T-helper 1 cell treated with Interleukin-12 subunit alpha and Interleukin-12 subunit beta and Interleukin-4 antibody, amounts not matched to agents 30 μg/mL and 1 μg/mL, for 36 hours (primary cell): ENCODE measurements around the gene GNA15.
"Not testable (repeated sequence)": the region's sequence is repeated elsewhere in the genome, so short reads cannot be mapped to it uniquely, and the experiment has no call there.

Experiments used
- H3K27ac Mint-ChIP-seq: one replicate; pipeline ENCODE4 v1.8.0; 2021; ENCODE audit warnings: mild to moderate bottlenecking, mixed read lengths
- H3K27me3 Mint-ChIP-seq: one replicate; pipeline ENCODE4 v1.8.0; 2021; ENCODE audit warnings: low read depth, mixed read lengths
- H3K36me3 Mint-ChIP-seq: one replicate; pipeline ENCODE4 v1.8.0; 2021; ENCODE audit warnings: low read depth, mixed read lengths
- H3K4me1 Mint-ChIP-seq: one replicate; pipeline ENCODE4 v1.8.0; 2021; ENCODE audit warnings: low read depth, mixed read lengths
- H3K4me3 Mint-ChIP-seq: one replicate; pipeline ENCODE4 v1.8.0; 2021; ENCODE audit warnings: mild to moderate bottlenecking, moderate library complexity, mixed read lengths
- H3K9me3 Mint-ChIP-seq: one replicate; pipeline ENCODE4 v1.8.0; 2021; ENCODE audit warnings: mixed read lengths

The GNA15 gene

DNA sequence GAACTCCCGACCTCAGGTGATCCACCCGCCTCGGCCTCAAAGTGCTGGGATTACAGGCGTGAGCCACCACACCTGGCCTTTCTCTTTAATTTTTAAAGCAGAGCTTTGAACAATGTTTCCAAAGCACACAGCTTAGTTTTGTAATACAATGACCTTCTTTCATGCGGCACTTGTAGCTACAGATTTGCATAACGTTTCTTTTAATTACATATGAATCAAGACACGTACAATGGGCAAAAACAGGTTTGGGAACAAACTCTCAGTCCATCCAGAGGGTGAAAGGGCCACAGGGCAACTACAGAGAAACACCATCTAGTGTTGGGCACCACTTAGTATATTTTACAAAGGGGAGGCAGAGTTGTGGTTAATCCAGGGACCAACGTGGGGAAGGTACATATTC lies 23.7 kb downstream of the GNA15 start:
- Mint-ChIP-seq H3K9me3 (peaks cover 8% of the 10 kb centered on the region), H3K36me3 (peaks cover 64% of the 10 kb centered on the region), H3K27me3 (no peaks in the 10 kb centered on the region), H3K4me3 (no peak overlapping the region), H3K27ac (no peak overlapping the region), H3K4me1 (peaks cover 51% of the 10 kb centered on the region)

DNA sequence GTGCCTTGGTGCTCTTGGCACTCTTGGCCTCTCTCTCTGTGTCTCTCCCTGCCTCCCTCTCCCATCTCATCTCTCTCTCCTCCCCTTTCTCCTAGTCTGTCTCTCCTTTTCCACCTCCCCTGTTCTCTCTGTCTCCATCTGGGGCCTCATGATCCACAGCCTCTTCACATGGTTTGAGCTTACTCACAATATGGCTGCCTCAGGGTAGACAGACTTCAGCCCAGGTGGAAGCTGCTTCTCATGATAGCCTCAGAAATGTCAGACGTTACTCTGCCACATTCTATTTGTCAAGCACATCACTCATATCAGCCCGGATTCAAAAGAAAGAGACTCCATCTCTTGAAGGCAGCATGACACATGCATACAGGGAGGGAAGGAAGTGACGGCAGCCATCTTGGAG lies 24.4 kb downstream of the GNA15 start:
- peaks cover 52% of the 10 kb centered on the region for H3K4me1 Mint-ChIP-seq
- peak overlapping the region; percentile 5 for H3K4me3 Mint-ChIP-seq
- no peaks in the 10 kb centered on the region for H3K27me3 Mint-ChIP-seq
- peaks cover 8% of the 10 kb centered on the region for H3K9me3 Mint-ChIP-seq
- peaks cover 67% of the 10 kb centered on the region for H3K36me3 Mint-ChIP-seq
- peak overlapping the region; percentile 65 for H3K27ac Mint-ChIP-seq

DNA sequence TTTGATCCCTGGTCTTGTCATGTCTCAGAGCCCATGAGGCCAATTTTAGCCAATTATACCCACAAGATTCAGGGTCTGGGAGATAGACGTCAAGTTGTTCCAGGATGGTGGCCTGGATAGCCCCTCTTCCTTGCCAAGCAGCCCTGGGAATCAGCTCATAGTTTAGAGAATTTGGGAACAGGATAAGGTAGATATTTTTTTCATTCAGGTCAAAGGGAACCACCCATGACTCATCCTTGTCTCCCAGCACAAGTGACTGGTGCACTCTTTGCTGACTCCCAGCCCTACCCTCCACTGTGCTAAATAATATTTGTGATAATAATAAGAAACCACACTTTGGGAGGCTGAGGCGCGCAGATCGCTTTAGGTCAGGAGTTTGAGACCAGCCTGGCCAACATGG lies 25.6 kb downstream of the GNA15 start:
- Mint-ChIP-seq H3K27ac (peak overlapping the region; percentile 55), H3K27me3 (no peaks in the 10 kb centered on the region), H3K4me3 (no peak overlapping the region), H3K4me1 (peaks cover 49% of the 10 kb centered on the region), H3K9me3 (peaks cover 14% of the 10 kb centered on the region), H3K36me3 (peaks cover 77% of the 10 kb centered on the region)

DNA sequence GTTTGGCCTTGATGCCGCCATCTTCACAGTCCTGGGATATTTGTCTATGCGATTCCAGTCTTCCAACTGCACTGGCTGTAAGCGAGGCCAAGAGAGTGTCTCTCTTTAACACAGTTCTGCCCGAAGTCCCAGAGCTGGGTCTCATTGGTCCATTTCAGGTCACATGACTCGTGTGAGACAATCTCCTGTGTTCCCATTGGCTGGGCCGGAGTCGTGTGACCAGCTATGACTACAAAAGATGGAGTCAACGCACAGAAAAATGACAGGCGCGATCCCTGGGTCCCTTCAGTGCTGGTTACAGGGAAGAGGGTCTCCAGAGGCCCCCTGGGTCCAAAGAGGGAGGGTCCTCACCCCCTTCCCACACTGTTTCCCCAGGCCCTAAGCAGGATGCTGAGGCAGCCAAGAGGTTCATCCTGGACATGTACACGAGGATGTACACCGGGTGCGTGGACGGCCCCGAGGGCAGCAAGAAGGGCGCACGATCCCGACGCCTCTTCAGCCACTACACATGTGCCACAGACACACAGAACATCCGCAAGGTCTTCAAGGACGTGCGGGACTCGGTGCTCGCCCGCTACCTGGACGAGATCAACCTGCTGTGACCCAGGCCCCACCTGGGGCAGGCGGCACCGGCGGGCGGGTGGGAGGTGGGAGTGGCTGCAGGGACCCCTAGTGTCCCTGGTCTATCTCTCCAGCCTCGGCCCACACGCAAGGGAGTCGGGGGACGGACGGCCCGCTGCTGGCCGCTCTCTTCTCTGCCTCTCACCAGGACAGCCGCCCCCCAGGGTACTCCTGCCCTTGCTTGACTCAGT lies 26.8 kb downstream of the GNA15 start:
- Mint-ChIP-seq H3K36me3 (peaks cover 74% of the 10 kb centered on the region), H3K4me1 (peaks cover 45% of the 10 kb centered on the region), H3K27ac (peak overlapping the region; percentile 68), H3K9me3 (peaks cover 13% of the 10 kb centered on the region), H3K27me3 (no peaks in the 10 kb centered on the region), H3K4me3 (no peak overlapping the region)

DNA sequence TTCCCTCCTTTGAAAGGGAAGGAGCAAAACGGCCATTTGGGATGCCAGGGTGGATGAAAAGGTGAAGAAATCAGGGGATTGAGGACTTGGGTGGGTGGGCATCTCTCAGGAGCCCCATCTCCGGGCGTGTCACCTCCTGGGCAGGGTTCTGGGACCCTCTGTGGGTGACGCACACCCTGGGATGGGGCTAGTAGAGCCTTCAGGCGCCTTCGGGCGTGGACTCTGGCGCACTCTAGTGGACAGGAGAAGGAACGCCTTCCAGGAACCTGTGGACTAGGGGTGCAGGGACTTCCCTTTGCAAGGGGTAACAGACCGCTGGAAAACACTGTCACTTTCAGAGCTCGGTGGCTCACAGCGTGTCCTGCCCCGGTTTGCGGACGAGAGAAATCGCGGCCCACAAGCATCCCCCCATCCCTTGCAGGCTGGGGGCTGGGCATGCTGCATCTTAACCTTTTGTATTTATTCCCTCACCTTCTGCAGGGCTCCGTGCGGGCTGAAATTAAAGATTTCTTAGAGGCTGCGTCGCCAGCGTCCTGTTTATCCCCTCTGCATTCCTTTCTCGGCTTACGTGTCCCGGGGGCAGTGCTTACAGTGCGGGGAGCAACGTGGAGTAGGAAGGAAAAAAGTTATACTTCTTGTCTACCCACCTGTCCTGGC lies 27.5 kb downstream of the GNA15 start:
- Mint-ChIP-seq H3K9me3 (peaks cover 11% of the 10 kb centered on the region), H3K27ac (peak overlapping the region; percentile 68), H3K36me3 (peaks cover 69% of the 10 kb centered on the region), H3K27me3 (no peaks in the 10 kb centered on the region), H3K4me3 (peak overlapping the region; percentile 26), H3K4me1 (peaks cover 44% of the 10 kb centered on the region)

DNA sequence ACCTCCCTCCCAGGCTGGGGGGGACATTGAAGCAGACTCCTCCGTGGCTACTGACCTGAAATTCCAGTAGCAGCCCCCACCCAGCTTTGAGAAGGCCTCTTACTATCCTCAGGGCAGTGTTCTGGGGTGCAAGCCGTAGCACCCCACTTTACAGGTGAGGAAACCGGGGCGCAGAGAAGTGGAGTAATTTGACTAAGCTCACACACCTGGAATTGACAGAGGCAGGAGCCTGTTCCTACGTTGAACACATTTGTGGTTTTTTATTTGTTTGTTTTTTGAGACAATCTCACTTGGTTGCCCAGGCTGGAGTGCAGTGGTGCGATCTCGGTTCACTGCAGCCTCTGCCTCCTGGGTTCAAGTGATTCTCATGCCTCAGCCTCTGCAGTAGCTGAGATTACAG lies 28.1 kb downstream of the GNA15 start:
- Mint-ChIP-seq H3K36me3 (peaks cover 63% of the 10 kb centered on the region), H3K4me3 (no peak overlapping the region), H3K4me1 (peaks cover 40% of the 10 kb centered on the region), H3K27me3 (no peaks in the 10 kb centered on the region), H3K27ac (no peak overlapping the region), H3K9me3 (peaks cover 11% of the 10 kb centered on the region)

DNA sequence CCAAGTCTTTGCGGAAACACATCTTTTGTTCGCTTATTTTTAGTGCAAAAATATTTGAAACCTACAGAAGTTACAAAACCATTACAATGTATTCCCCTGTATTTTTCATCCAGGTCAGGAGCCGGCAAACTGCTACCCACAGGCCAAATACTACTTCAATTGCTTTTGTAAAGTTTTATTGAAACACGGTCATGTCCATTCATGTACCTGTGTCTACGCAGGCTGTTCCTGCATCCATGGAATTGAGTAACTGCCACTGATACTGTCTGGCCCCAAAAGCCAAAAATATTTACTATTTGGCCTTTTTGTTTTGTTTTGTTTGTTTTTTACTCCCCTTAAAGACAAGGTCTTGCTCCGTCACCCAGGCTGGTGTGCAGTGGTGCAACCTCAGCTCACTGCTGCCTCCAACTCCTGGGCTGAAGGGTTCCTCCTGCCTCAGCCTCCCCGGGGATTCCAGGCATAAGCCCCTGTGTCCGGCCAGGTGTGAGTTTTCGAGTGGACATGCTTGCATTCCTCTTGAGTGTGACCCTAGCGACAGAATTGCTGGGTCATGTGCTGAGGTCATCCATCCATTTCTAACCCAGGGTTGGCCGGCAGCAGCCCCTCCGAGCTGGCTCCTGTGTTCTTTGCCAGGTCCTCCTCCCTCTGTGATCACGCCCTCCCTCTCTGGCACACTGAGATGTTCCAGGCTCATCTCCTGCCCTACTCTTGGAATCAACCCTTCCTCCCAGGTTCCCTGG lies 31.9 kb downstream of the GNA15 start:
- Mint-ChIP-seq H3K27me3 (no peaks in the 10 kb centered on the region), H3K36me3 (peaks cover 41% of the 10 kb centered on the region), H3K9me3 (peaks cover 6% of the 10 kb centered on the region), H3K4me3 (no peak overlapping the region), H3K27ac (no peak overlapping the region), H3K4me1 (peaks cover 27% of the 10 kb centered on the region)

DNA sequence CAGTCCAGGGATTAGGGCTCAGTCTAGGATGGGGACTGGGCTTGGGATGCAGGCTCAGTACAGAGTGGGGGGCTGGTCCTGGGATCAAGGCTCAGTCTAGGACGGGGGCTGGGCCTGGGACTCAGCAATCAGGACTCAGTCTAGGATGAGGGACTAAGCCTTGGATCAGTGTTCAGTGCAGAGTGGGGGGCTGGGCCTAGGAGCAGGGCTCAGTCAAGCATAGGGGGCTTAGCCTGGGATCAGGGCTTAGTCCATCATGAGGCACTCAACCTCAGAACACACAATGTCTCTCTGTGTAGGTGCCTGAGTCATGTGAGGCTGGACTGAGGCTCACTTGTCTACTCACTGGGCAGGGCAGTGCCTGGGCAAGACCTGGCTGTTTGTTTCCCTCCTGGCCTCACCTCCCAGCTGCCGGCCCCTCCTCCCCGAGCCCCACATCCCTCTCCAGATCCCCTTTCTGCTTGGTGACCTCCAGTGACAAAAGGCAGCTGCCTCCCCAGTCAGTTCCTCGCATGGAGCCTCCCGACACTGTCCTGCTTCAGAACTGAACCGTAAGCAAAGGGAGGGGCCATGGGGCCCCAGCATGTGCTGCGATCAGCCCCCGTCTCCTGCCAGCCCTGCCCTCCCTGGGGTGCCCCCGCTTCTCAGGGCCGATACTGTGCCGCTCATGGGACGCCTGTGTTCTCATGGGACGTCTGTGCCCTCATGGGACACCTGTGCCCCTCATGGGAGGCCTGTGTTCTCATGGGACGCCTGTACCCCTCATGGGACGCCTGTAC lies 36.2 kb downstream of the GNA15 start:
- Mint-ChIP-seq H3K36me3 (peaks cover 23% of the 10 kb centered on the region), H3K27ac (peak overlapping the region; percentile 36), H3K9me3 (no peaks in the 10 kb centered on the region), H3K27me3 (no peaks in the 10 kb centered on the region), H3K4me1 (peaks cover 22% of the 10 kb centered on the region), H3K4me3 (no peak overlapping the region)

DNA sequence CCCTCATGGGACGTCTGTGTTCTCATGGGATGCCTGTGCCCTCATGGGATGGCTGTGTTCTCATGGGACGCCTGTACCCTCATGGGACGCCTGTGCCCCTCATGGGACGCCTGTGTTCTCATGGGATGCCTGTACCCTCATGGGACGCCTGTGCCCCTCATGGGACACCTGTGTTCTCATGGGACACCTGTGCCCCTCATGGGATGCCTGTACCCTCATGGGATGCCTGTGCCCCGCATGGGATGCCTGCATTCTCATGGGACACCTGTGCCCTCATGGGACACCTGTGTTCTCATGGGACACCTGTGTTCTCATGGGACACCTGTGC lies 36.8 kb downstream of the GNA15 start:
- Mint-ChIP-seq H3K4me1 (peaks cover 25% of the 10 kb centered on the region), H3K36me3 (peaks cover 23% of the 10 kb centered on the region)
- not testable (repeated sequence) for H3K4me3 Mint-ChIP-seq, H3K27me3 Mint-ChIP-seq, H3K27ac Mint-ChIP-seq, H3K9me3 Mint-ChIP-seq

DNA sequence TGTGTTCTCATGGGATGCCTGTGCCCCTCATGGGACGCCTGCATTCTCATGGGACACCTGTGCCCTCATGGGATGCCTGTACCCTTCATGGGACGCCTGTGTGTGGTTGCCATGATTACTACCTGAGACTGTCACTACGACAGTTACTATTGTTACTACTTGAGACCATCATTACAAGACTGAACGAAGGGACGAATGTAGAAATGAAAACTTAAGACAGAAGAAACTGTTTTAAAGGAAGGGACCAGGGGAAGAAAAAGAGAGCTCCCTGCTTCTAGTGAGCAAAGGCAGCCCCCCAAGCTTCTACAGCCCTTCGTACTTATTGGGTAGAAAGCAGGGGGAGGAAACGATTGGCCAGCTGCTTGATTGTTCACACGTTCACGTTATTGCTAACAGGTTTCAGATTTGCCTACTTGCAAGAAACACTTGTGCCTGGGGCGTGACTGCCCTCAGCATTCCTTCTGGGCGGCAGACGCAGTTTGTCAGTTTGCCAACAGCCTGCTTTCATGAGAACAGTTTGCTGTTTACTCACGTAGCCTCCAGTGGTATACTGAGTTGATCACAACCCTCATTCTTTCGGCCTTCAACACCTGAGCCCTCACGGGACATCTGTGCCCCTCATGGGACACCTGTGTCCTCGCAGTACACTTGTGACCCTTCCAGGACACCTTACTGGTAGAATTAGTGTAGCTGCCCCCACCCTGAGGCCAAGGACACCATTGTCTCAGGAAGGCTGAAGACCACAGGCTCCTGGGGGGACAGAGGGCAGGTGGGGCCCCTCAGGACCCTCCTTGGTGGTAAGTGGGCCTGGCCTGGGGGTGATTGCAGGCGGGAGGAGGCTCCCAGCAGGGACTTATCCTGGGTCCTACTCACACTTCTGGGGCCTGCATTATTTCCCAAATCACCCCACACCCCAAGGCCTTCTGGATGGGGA lies 40.2 kb downstream of the GNA15 start:
- Mint-ChIP-seq H3K9me3 (no peaks in the 10 kb centered on the region), H3K27ac (peak overlapping the region; percentile 99), H3K4me1 (peaks cover 19% of the 10 kb centered on the region), H3K27me3 (no peaks in the 10 kb centered on the region), H3K36me3 (peaks cover 35% of the 10 kb centered on the region), H3K4me3 (peak overlapping the region; percentile 82)

DNA sequence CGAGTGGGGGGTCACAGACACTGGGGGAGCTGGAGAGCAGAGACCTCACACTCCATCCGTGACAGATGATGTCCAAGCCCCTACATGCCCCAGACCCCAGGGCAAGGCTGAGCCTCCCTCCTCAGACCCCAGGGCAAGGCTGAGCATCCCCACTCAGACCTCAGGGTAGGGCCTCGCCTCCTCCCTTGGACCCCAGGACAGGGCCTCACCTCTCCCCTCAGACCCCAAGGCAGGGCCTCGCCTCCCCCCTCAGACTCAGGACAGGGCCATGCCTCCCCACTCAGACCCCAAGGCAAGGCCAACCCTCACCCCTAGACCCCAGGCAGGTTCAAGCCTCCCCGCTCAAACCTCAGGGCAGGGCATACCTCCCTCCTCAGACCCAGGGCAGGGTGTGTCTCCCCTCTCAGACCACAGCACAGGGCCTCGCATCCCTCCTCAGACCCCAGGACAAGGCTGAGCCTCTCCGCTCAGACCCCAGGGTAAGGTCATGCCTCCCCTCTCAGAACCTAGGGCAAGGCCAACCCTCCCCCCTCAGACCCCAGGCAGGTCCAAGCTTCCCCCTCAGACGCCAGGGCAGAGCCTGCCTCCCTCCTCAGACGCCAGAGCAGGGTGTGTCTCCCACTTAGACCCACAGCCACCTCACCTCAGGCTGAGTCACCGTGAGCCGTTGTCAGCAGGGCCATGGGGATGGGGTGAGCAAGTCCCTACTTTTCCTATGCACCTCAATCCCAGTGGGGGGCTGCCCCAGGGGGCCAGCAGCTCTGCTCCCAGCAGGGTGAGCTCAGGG lies 41.1 kb downstream of the GNA15 start:
- H3K27me3 Mint-ChIP-seq, result no peaks in the 10 kb centered on the region
- H3K27ac Mint-ChIP-seq, result peak overlapping the region; percentile 99
- H3K9me3 Mint-ChIP-seq, result no peaks in the 10 kb centered on the region
- H3K4me1 Mint-ChIP-seq, result peaks cover 16% of the 10 kb centered on the region
- peak overlapping the region; percentile 82 for H3K4me3 Mint-ChIP-seq
- peaks cover 34% of the 10 kb centered on the region for H3K36me3 Mint-ChIP-seq

DNA sequence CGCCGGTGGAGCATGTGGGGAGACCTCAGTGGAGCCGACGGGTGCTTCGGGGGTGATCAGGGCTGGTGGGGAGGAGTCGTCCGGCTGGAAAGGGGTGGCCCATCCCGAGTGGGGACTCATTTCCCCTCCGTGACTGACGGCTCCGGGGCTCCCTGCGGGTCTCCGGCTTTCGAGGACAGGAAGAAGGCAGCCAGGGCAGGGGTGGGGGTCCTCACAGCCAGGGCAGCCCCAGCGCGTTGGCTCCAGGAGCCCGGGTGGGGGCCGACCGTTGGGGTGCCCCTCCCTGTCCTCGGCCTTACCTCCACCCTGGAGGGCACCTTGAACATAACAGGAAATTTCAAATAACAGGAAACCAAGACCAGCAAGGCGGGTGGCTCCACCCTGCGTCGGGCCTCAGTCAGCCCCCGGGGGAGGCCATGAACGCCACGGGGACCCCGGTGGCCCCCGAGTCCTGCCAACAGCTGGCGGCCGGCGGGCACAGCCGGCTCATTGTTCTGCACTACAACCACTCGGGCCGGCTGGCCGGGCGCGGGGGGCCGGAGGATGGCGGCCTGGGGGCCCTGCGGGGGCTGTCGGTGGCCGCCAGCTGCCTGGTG lies 42.6 kb downstream of the GNA15 start, which contains the start of gene S1PR4:
S1PR4 (plus strand) TSS at position 393 of the 596 bp plus-strand sequence; CDS start at position 417, 24 bp downstream.
- Mint-ChIP-seq H3K9me3 (no peaks in the 10 kb centered on the region), H3K27me3 (no peaks in the 10 kb centered on the region), H3K36me3 (peaks cover 38% of the 10 kb centered on the region), H3K27ac (peak within 1 kb of the TSS; percentile 94), H3K4me3 (peak within 1 kb of the TSS; percentile 98), H3K4me1 (peaks cover 16% of the 10 kb centered on the region)
